Stimulated activated CD4-positive, alpha-beta T cell treated with anti-CD3 and anti-CD28 coated beads, Interleukin-15, amount 100 ng/mL, for 48 hours (primary cell): ENCODE results near the gene ARMS2.

Experiments used
- DNase-seq, 2 donors: peaks; one replicate each; pipeline ENCODE4 v3.0.0-alpha.2; 2020; ENCODE audit warnings: low read depth in 2 of 2

ARMS2 gene

DNA sequence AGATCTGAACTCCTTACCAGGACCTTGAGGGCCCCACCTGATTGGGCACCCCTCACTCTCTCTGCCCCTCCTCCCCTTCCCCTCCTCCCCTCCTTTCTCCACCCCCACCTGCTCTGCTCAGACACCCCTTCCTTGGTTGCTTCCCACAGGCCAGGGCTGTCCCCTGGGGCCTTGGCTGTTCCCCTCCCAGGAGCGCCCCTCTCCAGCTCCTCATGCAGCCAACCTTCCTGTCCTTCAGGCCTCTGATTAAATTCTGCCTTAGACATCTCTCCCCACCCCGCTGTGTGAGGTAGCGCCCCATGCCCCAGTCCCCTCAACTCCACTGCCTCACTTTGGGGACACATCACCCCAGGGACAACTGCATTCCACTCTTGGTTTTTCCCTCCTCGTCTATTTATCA is 39.3 kb downstream of the ARMS2 start:
- no peak for DNase-seq

DNA sequence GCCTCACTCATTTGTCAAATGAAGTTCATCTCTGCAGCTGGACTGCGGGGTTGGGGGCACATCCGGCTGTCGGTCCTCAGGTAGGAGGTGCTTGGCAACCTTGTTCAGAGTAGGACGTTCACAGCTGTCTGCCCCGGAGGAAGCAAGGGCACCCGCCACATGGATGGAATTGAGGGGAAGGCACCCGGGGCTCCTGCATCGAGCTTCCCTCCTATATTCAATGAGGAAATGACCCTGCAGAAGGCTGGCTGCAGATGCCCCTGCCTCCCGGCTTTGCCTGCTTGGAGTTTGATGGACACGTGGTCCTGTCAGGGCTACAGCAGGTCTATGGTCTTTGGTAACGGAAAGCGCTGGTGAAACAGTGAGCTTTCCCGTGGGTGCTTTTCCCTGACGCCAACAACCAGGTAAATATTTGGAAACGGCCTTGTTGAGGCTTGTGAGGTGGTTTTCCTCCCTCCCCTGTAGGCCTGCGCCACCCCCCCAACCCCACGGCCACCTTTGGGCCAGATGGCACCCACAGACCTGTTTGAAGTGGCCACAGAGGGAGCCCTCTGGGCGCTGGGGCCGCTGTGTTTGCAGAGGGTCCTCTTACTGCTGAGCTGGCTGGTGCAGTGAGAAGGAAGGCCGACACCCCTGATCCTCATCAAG is 39.8 kb downstream of the ARMS2 start:
- no peak for DNase-seq

DNA sequence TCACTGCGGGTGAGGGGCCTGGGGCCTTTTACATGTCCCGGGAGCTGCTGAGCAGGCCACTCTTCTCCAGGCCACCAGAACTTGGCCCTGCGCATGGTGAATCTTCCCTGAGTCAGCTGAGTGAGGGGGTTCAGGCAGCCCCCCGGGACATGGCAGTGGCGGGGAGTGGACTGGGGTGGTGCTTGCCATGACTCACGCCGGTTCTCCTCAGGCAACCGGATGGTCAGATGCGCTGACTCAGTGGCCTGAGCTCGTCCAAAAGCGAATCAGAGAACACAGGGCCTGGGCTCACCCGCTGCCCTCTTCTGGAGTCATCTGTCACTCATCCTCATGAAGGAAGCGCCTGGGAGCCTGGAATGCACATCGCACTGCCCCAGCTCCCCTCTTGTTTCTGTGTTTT is 40.4 kb downstream of the ARMS2 start:
- DNase-seq: no peak

DNA sequence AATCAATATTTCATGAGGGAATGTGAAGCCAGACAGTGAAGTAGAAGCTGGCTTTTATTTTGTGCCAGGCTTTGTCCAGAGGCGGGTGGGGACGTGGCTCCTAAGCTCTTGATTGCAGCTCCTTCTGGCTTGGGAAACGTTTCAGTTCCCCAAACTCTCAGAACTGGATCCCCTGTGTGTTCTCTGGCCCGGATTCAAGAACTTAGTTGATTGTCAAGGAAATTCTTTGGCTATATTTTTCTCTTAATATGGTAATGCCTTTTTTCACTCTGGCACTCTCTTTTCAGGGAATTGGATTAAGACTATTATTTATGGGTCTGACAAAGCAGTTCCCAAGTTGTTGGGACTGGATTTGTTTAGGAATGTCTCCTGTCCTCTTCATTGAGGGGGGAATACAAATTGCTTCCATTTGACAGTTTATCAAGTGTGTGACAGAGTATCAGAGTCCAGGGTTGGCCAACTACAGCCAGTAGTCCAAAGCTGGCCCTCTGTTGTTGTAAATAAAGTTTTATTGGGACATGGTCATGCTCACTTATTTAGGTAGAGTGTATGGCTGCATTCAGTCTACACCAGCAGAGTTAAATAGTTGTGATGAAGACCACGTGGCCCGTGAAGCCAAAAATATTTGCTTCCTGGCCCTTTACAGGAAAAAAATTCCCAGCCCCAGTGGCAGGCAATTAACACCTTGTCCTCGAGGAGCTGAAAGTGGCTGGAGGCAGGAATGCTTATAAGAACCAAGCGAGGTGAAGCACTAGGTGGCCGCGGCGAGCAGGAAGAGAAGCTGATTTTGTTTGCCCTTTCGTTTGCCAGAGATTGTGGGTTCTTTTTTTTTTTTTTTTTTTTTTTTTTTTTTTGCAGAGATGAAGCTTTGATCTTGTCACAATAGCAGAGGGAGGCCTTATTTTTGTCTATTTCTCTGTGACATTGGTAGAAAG is 41.2 kb downstream of the ARMS2 start:
- DNase-seq: no peak

DNA sequence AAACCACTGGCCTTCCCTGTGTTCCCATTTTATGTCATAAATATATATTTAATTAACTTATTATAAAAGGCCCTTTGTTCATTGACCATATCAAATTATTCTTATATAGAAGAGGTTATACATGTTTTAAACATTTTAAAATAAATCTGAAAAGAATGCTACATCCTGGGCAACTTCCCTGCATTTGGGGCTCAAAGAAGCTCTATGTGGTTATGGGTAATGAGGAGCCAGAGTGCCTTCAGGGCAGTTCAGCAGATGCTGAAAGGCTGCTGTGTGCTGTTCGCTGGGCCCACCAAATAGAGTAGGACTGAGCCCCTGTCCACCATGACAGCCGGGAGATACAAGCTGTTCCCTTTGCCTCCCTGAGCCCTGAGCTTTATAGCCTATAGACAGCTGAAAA is 42.8 kb downstream of the ARMS2 start:
- DNase-seq: no peak

DNA sequence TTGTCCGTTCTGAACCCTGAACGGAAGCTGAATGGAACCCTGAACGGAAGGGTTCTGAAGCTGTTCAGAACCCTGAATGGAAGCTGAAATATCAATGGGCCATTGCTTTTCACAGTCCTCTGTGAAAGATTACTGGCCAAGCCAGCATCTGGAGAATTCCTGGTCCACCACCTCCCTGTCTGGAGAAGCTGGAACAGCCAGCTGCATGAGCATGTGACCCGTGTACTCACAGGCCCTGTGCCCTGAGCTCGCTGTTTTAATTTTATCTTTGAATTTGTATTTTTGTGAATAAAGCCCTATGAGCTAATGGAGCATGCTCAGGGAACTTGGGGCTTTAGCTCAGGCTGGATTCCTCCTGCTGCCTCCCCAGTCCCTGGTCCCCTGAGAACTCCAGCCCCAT is 44.1 kb downstream of the ARMS2 start:
- no peak for DNase-seq

DNA sequence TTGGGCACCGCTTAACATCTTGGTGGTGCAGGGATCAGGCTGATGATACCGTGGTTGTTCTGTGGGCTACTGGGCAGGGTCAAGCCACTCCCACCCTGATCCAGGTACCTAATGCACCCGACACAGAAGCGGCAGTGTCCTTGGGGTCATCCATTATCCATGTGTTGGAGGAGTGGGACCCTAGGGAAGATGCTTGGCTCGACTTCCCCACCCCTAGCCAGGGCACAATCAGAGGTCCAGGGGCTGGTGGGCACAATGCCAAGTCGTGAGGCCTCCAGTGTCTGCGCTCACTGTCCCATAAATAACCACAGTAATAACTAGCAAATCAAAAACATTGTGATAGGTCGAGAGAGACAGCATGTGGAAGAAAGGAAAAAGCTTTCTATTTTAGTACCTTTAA is 44.6 kb downstream of the ARMS2 start:
- DNase-seq: no peak

DNA sequence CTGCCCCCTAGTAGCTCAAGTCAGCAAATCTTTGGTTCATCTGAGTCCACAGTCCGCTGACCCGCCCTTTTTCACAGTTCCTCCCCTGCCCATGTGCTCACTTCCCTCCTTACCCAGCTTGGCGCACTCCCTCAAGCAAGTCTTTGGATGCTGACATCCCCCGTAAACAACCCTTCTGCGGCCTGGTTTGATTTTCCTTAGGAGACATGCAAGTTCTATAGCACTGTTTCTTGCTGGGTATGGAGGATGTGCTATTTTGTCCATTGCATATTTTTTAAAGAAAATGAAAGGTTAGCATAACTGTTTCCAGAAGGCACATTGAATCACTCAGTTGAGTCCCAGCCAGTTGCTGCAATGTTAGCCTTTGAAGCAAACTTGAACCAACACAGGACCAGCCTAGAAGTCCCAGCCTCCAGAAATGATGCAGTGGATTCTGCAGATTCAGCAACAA is 45.1 kb downstream of the ARMS2 start:
- DNase-seq: no peak

DNA sequence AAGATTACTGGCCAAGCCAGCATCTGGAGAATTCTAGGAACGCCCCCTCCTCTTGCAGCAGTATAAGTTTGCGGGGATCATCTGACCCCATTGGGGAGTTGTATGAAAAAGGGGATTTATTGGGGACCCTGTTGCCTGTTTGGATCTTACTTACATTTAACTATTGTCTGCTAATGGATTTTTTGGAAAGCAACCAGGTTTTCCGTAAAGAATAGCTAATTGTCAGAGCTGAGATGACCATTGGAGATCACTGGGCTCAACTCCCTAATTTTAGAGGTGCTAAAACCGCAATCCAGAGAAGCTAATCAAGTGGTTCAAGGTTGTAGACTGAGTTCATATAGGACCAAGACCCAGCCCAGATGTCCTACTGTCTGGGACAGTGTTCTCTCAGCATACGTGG is 45.7 kb downstream of the ARMS2 start:
- no peak for DNase-seq

DNA sequence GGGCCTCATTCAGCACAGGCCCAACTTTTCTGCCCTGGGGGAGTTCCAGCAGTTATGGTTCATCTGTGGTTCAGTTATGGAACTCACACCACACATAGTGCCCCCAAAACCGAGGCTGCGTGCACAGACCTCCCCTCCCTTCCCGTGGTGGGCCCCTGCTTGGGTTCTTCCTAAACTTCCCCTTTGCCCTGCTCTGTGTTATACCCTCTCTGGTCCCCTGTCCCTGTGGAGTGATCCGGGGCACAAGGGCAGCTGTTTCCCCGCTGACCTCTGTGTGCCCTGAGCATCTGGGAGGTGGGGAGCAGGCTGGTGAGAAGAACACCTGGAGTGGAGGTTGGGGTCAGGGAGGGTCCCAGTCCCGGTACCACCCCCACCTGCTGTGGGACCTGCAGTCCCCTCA is 46.3 kb downstream of the ARMS2 start:
- DNase-seq: no peak

DNA sequence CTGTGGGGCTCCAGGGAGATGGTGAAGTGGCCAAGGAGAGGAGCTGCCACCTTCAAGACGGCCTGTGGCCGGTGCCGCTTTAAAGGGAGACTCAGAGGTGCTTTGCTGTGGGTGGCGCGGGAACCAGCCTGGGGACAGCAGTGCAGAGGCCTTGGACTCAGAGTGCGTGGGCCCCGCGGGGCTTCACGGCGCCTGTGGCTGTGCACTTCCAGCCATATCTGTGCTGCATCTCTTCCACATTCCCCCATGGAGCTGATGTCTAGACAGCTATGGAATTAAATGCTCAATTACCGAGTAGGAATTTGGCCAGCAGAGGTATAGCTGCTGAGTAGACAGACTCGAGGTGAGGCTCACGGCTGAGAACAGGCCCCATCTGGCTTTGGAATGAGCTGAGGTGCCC is 48.6 kb downstream of the ARMS2 start:
- DNase-seq: no peak

DNA sequence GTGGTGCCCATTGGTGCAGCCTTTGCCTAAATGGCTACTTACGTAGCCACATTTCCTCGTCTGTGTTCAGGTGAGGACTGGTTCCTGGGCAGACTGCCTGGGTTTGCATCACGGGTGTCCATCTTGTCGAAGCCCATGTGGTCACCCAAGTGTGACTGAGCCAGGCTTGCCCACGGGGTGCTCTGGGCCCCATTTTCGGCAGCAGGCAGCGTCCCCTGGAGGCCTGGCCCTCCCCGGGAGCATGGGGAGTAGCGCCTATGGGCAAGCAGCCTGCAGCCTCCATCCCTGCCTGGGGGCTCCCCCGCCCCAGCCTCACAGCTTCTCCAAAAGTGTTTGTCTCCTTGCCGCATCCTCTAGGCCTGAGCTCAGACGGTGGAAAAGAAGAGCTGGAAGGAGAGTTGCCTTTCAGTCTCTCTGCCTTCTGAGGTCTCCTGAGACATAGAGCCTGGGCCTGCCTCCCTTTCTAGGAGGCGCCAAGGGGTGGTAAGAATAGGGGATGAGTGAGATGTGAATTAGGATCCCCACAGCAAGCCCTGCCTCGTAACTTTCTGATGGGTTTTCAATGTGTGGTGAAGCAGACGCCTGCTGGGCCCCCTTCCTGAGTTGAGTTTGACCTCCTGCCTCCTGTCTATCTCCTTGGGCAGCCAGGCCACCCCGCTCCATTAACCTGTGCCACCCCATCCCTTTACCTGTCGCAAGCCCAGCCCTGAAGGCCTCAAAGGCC is 49.6 kb downstream of the ARMS2 start:
- DNase-seq: no peak

DNA sequence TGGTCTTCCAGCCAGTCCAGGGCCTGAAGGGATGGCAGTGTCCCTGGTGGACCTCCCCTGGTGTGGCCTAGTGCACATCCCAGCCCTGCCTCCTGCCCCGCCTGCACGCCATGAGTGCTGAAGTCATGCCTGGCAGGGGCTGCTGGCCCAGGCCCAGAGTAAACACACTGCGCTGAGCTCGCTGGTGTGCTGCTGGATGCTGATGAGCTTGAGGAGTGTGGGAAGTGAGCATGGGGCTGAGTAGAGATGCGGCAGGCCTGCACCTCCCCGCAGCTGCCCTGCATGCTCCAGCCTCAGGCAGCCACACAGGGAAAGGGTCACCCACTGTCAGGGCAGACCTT is 50.1 kb downstream of the ARMS2 start:
- no peak for DNase-seq

DNA sequence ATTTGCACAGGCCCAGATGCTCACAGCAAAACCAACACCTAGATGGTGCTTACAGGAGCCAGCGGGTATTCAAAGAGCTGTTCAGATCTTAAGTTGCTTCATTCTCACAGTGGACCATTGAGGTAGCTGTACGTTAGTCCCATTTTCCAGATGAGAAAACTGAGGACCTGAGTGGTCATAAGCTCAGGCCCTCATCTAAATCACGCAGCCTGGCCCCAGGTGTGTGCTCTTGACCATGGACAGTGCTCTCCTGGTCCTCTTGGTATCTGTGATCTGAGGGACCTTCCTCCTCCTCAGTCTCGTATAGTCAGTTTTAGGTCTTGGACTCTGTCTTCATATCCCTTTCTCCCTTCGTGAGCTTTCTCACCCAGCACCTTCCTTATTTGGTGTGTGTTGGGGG is 50.6 kb downstream of the ARMS2 start:
- no peak for DNase-seq

DNA sequence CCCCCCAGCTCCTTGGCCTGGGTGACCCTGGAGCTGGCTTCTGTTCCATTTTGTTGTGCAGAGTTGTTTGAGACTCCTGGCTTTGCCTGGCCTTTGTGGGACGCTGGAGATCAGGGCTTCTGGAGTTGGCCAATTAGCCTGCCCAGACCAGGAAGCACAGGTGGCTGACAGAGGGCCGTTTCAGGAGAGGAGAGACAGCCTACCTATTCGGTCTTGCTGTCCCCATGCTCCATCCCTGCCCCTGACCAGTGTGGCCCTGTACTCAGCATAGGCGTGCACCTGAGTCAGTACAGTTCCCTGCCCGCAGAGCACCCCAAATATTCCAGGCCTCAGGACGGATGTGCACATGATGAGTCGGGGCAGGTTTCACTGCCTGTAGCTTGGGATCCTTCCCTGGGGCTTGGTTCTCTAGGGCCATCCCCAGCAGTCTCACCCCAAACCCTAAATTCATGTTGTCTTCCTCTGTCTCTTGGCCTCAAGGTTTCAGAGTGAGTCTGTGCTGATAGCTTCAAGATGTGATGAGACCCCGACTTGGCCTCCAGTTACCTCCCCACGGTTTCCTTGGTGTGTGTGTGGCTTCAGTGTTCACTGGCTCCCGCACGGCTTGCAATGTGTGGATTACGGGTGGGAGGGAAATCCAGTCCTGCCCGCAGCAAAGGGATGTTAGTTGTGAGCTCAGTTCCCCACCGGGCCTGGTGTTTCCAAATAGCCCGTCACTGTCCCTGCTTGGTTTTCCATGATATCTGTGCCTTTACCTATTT is 51.6 kb downstream of the ARMS2 start:
- no peak for DNase-seq
